ENCODE results near the gene ATP13A3. TPM values are rescaled to one million over a fixed set of nuclear protein-coding genes. Genes with fewer than 3 reads are reported as not detected.

ATP13A3 gene
- total and polyA plus RNA-seq, 11 donors = 26.6 to 237 (median 105) TPM

GRCh38 chr3:194407423-194407822 lies 79.4 kb downstream of the ATP13A3 start:
- TF ChIP-seq POLR2A (IDR thresholded peaks at IDR 0.05) (no peak), CTCF (IDR thresholded peaks at IDR 0.05) (no peak)
- Histone ChIP-seq H3K36me3 (peaks cover 0 to 94% (median 64%) of the 10 kb centered on the region in 9 donors), H3K27ac (no peak overlapping the region), H3K27me3 (no peaks in the 10 kb centered on the region), H3K4me1 (no peaks in the 10 kb centered on the region), H3K4me3 (no peak overlapping the region), H3K9me3 (no peaks in the 10 kb centered on the region)
- DNase-seq (no peak), ATAC-seq (no peak)
- intact Hi-C loops (cut with DNase I) = loop anchor here in 3 of 10 donors (2.0 to 10.0 kb wide), 3 partner anchors 73 to 743 kb away; no protein-coding TSS in a partner anchor
- 87 to 90% (median 90%) methylated on average over 7 of the region's 7 CpGs for WGBS, 4 donors

GRCh38 chr3:194405766-194406165 lies 81.0 kb downstream of the ATP13A3 start:
- ATAC-seq (no peak), DNase-seq (no peak)
- H3K9me3 ChIP-seq = no peaks in the 10 kb centered on the region
- 89 to 95% (median 94%) methylated on average over 2 of the region's 2 CpGs for WGBS, 4 donors
- H3K4me3 ChIP-seq = no peak overlapping the region
- H3K4me1 ChIP-seq = no peaks in the 10 kb centered on the region
- H3K27me3 ChIP-seq = no peaks in the 10 kb centered on the region
- no peak overlapping the region for H3K27ac ChIP-seq
- H3K36me3 ChIP-seq = peaks cover 0 to 82% (median 49%) of the 10 kb centered on the region in 9 donors
- intact Hi-C loops (cut with DNase I) = loop anchor here in 6 of 10 donors (2.0 to 10.0 kb wide), 4 partner anchors 71 to 741 kb away; no protein-coding TSS in a partner anchor
- TF ChIP-seq CTCF (IDR thresholded peaks at IDR 0.05) = no peak
- no peak for TF ChIP-seq POLR2A (IDR thresholded peaks at IDR 0.05)

- TF ChIP-seq POLR2A (IDR thresholded peaks at IDR 0.05) (no peak), CTCF (IDR thresholded peaks at IDR 0.05) (peak; percentile 60 to 80 (median 68))
- 52 to 54% (median 53%) methylated on average over 10 of the region's 10 CpGs for WGBS, 4 donors
- H3K4me1 ChIP-seq = no peaks in the 10 kb centered on the region
- no peak overlapping the region for H3K4me3 ChIP-seq
- no peaks in the 10 kb centered on the region for H3K9me3 ChIP-seq
- DNase-seq = no peak
- peaks cover 0 to 2% (median 0%) of the 10 kb centered on the region in 9 donors for H3K27me3 ChIP-seq
- no peak overlapping the region for H3K27ac ChIP-seq
- no peak for ATAC-seq
- intact Hi-C loops (cut with DNase I) = loop anchor here in 8 of 10 donors (1.0 to 10.0 kb wide), 7 partner anchors 67 to 740 kb away; no protein-coding TSS in a partner anchor
- H3K36me3 ChIP-seq = peaks cover 0 to 71% (median 44%) of the 10 kb centered on the region in 9 donors
Measured at GRCh38 chr3:194404365-194405140, 82.2 kb downstream of the ATP13A3 start.

GRCh38 chr3:194401868-194402329 lies 84.9 kb downstream of the ATP13A3 start:
- WGBS, 4 donors = 74 to 77% (median 76%) methylated on average over 6 to 8 of the region's 8 CpGs
- peaks cover 3 to 17% (median 10%) of the 10 kb centered on the region in 12 donors for H3K4me1 ChIP-seq
- peaks cover 0 to 45% (median 21%) of the 10 kb centered on the region in 9 donors for H3K36me3 ChIP-seq
- TF ChIP-seq POLR2A (IDR thresholded peaks at IDR 0.05) = no peak
- no peak for TF ChIP-seq CTCF (IDR thresholded peaks at IDR 0.05)
- ATAC-seq (peak in 3 of 4 donors; percentile 21 to 59 (median 30)), DNase-seq (no peak)
- H3K27ac ChIP-seq = no peak overlapping the region
- intact Hi-C loops (cut with DNase I) = loop anchor here in 6 of 10 donors (2.0 to 10.0 kb wide), 6 partner anchors 65 to 737 kb away; no protein-coding TSS in a partner anchor
- no peaks in the 10 kb centered on the region for H3K9me3 ChIP-seq
- H3K27me3 ChIP-seq = peaks cover 6 to 26% (median 13%) of the 10 kb centered on the region in 9 donors
- H3K4me3 ChIP-seq = no peak overlapping the region

All from heart left ventricle (tissue), 16 donors.